HepG2 (cell line): Measurements from ENCODE around the gene CCDC106. TPM values are rescaled to one million over a fixed set of nuclear protein-coding genes. Genes with fewer than 3 reads are reported as not detected.

ENCODE experiments used
- ATF1 ChIP-seq: IDR thresholded peaks from 2 replicates; pipeline ENCODE4 v1.6.1; 2016; ENCODE audit warnings: mild to moderate bottlenecking, control low read depth
- CC2D1A ChIP-seq: sonication (generic); formaldehyde crosslinking; IDR thresholded peaks from 2 replicates; pipeline ENCODE4 v1.8.1; 2023; ENCODE audit warnings: mild to moderate bottlenecking, missing genetic modification reagents
- CREB1 ChIP-seq, 2 experiments: fragments of 450-650 bp in 1 of 2; IDR thresholded peaks; 2 replicates each; pipeline ENCODE4 v1.6.1; 2016 to 2017; ENCODE audit warnings: control low read depth in 1 of 2, mild to moderate bottlenecking in 1 of 2, missing compliant biosample characterization in 1 of 2, missing genetic modification characterization in 1 of 2
- ELF4 ChIP-seq: sonication (generic); formaldehyde crosslinking; IDR thresholded peaks from 2 replicates; pipeline ENCODE4 v1.5.0; 2020; ENCODE audit warnings: missing genetic modification reagents, mild to moderate bottlenecking, moderate library complexity, borderline replicate concordance
- ETV5 ChIP-seq: IDR thresholded peaks from 2 replicates; pipeline ENCODE4 v1.6.1; 2018; ENCODE audit warnings: missing biosample characterization, missing genetic modification reagents, inconsistent platforms, borderline replicate concordance
- GABPA ChIP-seq, 2 experiments: IDR thresholded peaks; 2 replicates each; pipeline ENCODE4 v1.6.1; 2011 to 2016; ENCODE audit warnings: low read depth in 2 of 2, low read length in 1 of 2, missing biosample characterization in 1 of 2, missing genetic modification characterization in 1 of 2
- KDM5B ChIP-seq: sonication (generic); formaldehyde crosslinking; IDR thresholded peaks from 2 replicates; pipeline ENCODE4 v1.4.0; 2020; ENCODE audit warnings: missing genetic modification reagents, mild to moderate bottlenecking, borderline replicate concordance
- KDM6A ChIP-seq: IDR thresholded peaks from 2 replicates; pipeline ENCODE4 v1.6.1; 2016; ENCODE audit warnings: low read depth
- MAFF ChIP-seq: IDR thresholded peaks from 2 replicates; pipeline ENCODE4 v1.6.1; 2011; ENCODE audit warnings: low read depth, low read length, improper control_type of control experiment
- RBM22 ChIP-seq: fragments of 200-400 bp; formaldehyde crosslinking; optimal IDR thresholded peaks from 2 replicates; pipeline ENCODE3; 2017; ENCODE audit warnings: mild to moderate bottlenecking, low read length, moderate library complexity
- SIX4 ChIP-seq: sonication (generic); formaldehyde crosslinking; IDR thresholded peaks from 2 replicates; pipeline ENCODE4 v1.4.0; 2020; ENCODE audit warnings: missing genetic modification reagents
- SKI ChIP-seq: fragments of 450-650 bp; IDR thresholded peaks from one replicate; pipeline ENCODE4 v1.6.1; 2018; ENCODE audit warnings: mild to moderate bottlenecking; ENCODE audit not compliant: partially characterized antibody
- STAG1 ChIP-seq: sonication (generic); formaldehyde crosslinking; IDR thresholded peaks from 2 replicates; pipeline ENCODE4 v1.4.0; 2020; ENCODE audit warnings: missing genetic modification reagents
- TCF7 ChIP-seq: sonication (generic); IDR thresholded peaks from 2 replicates; pipeline ENCODE4 v1.6.1; 2016; ENCODE audit warnings: antibody characterized with exemption, low read depth
- YY1 ChIP-seq: IDR thresholded peaks from 2 replicates; pipeline ENCODE4 v1.6.1; 2011; ENCODE audit warnings: low read length, low read depth, moderate library complexity, mild to moderate bottlenecking; ENCODE audit not compliant: insufficient read depth, insufficient replicate concordance
- ZBTB20 ChIP-seq: sonication (generic); formaldehyde crosslinking; IDR thresholded peaks from 2 replicates; pipeline ENCODE4 v1.8.1; 2023; ENCODE audit warnings: missing genetic modification reagents, low read depth, mild to moderate bottlenecking, borderline replicate concordance
- ZNF256 ChIP-seq: sonication (generic); formaldehyde crosslinking; conservative IDR thresholded peaks from 2 replicates; pipeline ENCODE4 v1.4.0; 2020; ENCODE audit warnings: missing genetic modification reagents
- ZNF3 ChIP-seq: IDR thresholded peaks from 2 replicates; pipeline ENCODE4 v1.7.0; 2017; ENCODE audit warnings: inconsistent platforms
- ZNF572 ChIP-seq: sonication (generic); formaldehyde crosslinking; IDR thresholded peaks from 2 replicates; pipeline ENCODE4 v1.5.1; 2020; ENCODE audit warnings: mild to moderate bottlenecking, missing genetic modification reagents
- polyA plus RNA-seq, 8 experiments: library from polyadenylated mRNA; depleted of rRNA in 3 of 8; stranded (reverse) in 7 of 8; unstranded in 1 of 8; fragments of >200 nt; fragmentation: Illumina TruSeq in 4 of 8; extraction: Trizol in 4 of 8; gene quantifications; 2 replicates each; pipeline versions ENCODE4 v1.2.1 to v1.2.3, GENCODE V29; 2011 to 2016; ENCODE audit warnings: low read depth in 4 of 8, missing spikeins in 1 of 8, mixed read lengths in 1 of 8; ENCODE audit not compliant: insufficient read depth in 1 of 8
- total RNA-seq, 5 experiments: library from RNA; depleted of rRNA; stranded (reverse); fragments of >200 nt; fragmentation: Illumina TruSeq; extraction: Trizol; gene quantifications; 2 replicates each; pipeline ENCODE4 v1.2.3, GENCODE V29; 2016; ENCODE audit warnings: low read depth in 1 of 5
- TF ChIP-seq, protein P1 (sequence below): sonication (generic); formaldehyde crosslinking; IDR thresholded peaks from 2 replicates; pipeline ENCODE4 v1.5.0; 2020; ENCODE audit warnings: mild to moderate bottlenecking, missing genetic modification reagents, borderline replicate concordance
- TF ChIP-seq, protein P2 (sequence below): sonication (generic); formaldehyde crosslinking; IDR thresholded peaks from 2 replicates; pipeline ENCODE4 v1.8.1; 2023; ENCODE audit warnings: mild to moderate bottlenecking, moderate library complexity, missing genetic modification reagents
- TF ChIP-seq, protein P3 (sequence below): sonication (generic); formaldehyde crosslinking; IDR thresholded peaks from 2 replicates; pipeline ENCODE4 v1.8.1; 2023; ENCODE audit warnings: mild to moderate bottlenecking, missing genetic modification reagents
- TF ChIP-seq, protein P4 (sequence below): sonication (generic); formaldehyde crosslinking; IDR thresholded peaks from 2 replicates; pipeline ENCODE4 v1.9.0; 2022; ENCODE audit warnings: missing genetic modification reagents, mild to moderate bottlenecking, borderline replicate concordance

Gene CCDC106
- total and polyA plus RNA-seq, 2 of the 13 experiments (the other 11 are each of a cell fraction or from before 2014, with no cell fraction given), result 4.7 to 8.8 TPM

DNA sequence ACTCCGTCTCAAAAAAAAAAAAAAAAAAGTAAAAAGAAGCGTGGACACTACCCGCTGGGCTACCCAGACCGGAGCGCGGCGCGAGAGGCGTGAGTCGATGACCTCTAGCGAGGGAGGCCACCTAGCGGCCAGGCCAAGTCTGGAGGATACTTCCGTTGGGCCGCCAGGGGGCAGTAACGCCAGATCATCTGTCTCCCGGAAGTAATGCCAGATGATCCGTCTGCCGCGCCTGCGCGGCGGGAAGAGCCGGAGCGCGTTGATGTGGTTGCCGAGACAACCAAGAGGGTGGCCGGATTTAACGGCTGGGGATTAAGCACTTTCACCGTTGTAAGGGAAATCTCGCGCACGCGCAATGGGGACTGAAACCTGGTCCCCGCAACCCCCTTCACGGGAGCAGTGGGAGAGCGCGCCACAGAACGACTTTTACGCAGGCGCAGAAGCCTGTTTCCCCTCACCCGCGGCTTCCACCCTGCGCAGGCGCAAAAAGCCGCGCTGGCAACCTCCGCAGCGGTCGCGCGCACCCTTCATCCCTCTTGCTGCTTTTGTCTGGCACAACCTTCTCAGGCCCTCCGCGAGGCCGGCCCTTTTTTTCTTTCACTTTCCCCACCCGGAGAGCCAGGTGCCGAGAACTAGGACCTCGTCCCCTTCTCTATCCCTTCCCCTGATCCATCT, 5.8 kb downstream of the CCDC106 start (continued):
- TF ChIP-seq, protein P1, sequence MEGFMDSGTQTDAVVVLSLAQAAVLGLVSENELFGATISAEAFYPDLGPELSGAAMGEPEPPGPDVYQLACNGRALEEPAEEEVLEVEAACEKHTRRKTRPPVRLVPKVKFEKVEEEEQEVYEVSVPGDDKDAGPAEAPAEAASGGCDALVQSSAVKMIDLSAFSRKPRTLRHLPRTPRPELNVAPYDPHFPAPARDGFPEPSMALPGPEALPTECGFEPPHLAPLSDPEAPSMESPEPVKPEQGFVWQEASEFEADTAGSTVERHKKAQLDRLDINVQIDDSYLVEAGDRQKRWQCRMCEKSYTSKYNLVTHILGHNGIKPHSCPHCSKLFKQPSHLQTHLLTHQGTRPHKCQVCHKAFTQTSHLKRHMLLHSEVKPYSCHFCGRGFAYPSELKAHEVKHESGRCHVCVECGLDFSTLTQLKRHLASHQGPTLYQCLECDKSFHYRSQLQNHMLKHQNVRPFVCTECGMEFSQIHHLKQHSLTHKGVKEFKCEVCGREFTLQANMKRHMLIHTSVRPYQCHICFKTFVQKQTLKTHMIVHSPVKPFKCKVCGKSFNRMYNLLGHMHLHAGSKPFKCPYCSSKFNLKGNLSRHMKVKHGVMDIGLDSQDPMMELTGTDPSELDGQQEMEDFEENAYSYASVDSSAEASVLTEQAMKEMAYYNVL, result peak; percentile 48; the same call in 1 of the 2 replicates
- TF ChIP-seq SKI, result peak; percentile 49
- TF ChIP-seq ATF1 (CRISPR knock-in tag), result no peak
- peak; percentile 36; the same call in 1 of the 2 replicates for TF ChIP-seq CREB1 (IDR thresholded peaks at IDR 0.05)
- no peak for TF ChIP-seq CREB1 (CRISPR knock-in tag; IDR thresholded peaks at IDR 0.05)
- no peak for TF ChIP-seq ZNF572 (CRISPR knock-in tag)
- 0 out of 2 replicates have a peak, but pooled peaks have one; percentile 32 for TF ChIP-seq ZBTB20 (CRISPR knock-in tag)
- TF ChIP-seq CC2D1A, result no peak
- TF ChIP-seq MAFF, result no peak
- TF ChIP-seq, protein P2, sequence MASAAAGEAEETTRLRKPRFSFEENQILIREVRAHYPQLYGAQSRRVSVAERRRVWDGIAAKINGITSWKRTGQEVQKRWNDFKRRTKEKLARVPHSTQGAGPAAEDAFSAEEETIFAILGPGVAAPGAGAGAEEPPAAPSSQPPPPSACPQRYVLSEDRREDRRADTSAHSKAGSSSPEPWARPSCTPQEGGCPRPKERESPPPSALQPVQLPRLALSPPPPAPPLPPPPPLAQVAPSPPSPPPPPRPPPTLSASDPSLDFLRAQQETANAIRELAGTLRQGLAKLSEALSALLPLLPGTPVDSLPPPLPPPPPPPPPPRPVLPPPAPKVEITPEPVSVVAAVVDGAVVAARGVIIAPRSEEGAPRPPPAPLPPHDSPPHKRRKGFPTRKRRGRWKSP, result peak; percentile 47; the same call in 1 of the 2 replicates
- no peak for TF ChIP-seq ZNF256
- TF ChIP-seq, protein P3, sequence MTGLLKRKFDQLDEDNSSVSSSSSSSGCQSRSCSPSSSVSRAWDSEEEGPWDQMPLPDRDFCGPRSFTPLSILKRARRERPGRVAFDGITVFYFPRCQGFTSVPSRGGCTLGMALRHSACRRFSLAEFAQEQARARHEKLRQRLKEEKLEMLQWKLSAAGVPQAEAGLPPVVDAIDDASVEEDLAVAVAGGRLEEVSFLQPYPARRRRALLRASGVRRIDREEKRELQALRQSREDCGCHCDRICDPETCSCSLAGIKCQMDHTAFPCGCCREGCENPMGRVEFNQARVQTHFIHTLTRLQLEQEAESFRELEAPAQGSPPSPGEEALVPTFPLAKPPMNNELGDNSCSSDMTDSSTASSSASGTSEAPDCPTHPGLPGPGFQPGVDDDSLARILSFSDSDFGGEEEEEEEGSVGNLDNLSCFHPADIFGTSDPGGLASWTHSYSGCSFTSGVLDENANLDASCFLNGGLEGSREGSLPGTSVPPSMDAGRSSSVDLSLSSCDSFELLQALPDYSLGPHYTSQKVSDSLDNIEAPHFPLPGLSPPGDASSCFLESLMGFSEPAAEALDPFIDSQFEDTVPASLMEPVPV (CRISPR knock-in tag), result peak; percentile 38; the same call in 1 of the 2 replicates
- TF ChIP-seq ELF4 (CRISPR knock-in tag), result peak; percentile 84; the same call in 1 of the 2 replicates
- TF ChIP-seq KDM5B, result peak; percentile 29
- no peak for TF ChIP-seq SIX4 (CRISPR knock-in tag)
- TF ChIP-seq, protein P4, sequence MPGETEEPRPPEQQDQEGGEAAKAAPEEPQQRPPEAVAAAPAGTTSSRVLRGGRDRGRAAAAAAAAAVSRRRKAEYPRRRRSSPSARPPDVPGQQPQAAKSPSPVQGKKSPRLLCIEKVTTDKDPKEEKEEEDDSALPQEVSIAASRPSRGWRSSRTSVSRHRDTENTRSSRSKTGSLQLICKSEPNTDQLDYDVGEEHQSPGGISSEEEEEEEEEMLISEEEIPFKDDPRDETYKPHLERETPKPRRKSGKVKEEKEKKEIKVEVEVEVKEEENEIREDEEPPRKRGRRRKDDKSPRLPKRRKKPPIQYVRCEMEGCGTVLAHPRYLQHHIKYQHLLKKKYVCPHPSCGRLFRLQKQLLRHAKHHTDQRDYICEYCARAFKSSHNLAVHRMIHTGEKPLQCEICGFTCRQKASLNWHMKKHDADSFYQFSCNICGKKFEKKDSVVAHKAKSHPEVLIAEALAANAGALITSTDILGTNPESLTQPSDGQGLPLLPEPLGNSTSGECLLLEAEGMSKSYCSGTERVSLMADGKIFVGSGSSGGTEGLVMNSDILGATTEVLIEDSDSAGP (CRISPR knock-in tag), result peak; percentile 48
- TF ChIP-seq YY1, result peak; percentile 75
- TF ChIP-seq ETV5, result peak; percentile 93
- no peak for TF ChIP-seq KDM6A (CRISPR knock-in tag)
- peak; percentile 93 for TF ChIP-seq RBM22
- TF ChIP-seq TCF7, result no peak
- no peak for TF ChIP-seq ZNF3 (CRISPR knock-in tag)
- TF ChIP-seq GABPA (IDR thresholded peaks at IDR 0.05; ENCODE audit: low read depth, low read length), result peak; percentile 76
- TF ChIP-seq GABPA (CRISPR knock-in tag; IDR thresholded peaks at IDR 0.05; ENCODE audit: low read depth), result peak; percentile 91
- TF ChIP-seq STAG1, result peak; percentile 66
